ENCODE data around the gene MMAB.

- TF ChIP-seq CTCF (IDR thresholded peaks at IDR 0.05) (no peak), EP300 (IDR thresholded peaks at IDR 0.05) (no peak), POLR2A (IDR thresholded peaks at IDR 0.05) (no peak)
These were observed 63.1 kb downstream of the MMAB start for GRCh38 chr12:109510196-109510595.

Measured in gastroesophageal sphincter (tissue), 3 donors.